IMR-90 (cell line): ENCODE measurements around the gene SPECC1L. TPM values are rescaled to one million over a fixed set of nuclear protein-coding genes. Genes with fewer than 3 reads are reported as not detected.
"Not testable (repeated sequence)": the region's sequence is repeated elsewhere in the genome, so short reads cannot be mapped to it uniquely, and the experiment has no call there.

ENCODE experiments used
- ATAC-seq: fragments of 200-7000 bp; cut with Tn5 transposase; 2 replicates; pipeline ENCODE4 v1.9.1; 2020; ENCODE audit warnings: low read depth, mild to moderate bottlenecking, moderate library complexity
- BruUV-seq: library from RNA; stranded (reverse); fragments of 400-500 nt; replicated peaks from 2 replicates; lab custom pipeline; 2021; lab: Mats Ljungman, UMichigan
- CTCF ChIA-PET: fragments of 300-600 bp; formaldehyde crosslinking; extraction: SDS; loops from one replicate; lab custom pipeline; 2021; ENCODE audit warnings: antibody characterized with exemption; lab: Yijun Ruan, JAX
- POLR2A ChIA-PET: fragments of 300-600 bp; sonication (Branson Sonifier 250); formaldehyde crosslinking; loops from one replicate; lab custom pipeline; 2022; ENCODE audit warnings: antibody characterized with exemption; ENCODE audit not compliant: unreplicated experiment; lab: Charles Lee
- DNase-seq: peaks from one replicate; pipeline ENCODE4 v3.0.0; 2013
- H2AFZ ChIP-seq: replicated peaks from 2 replicates; pipeline ENCODE3; 2013; ENCODE audit warnings: low read length, mild to moderate bottlenecking; ENCODE audit not compliant: poor library complexity
- H2AK5ac ChIP-seq: 2 replicates; pipeline ENCODE4 v1.6.1; 2013; ENCODE audit warnings: low read depth, low read length, inconsistent platforms
- H2AK9ac ChIP-seq: replicated peaks from 2 replicates; pipeline ENCODE3; 2013; ENCODE audit warnings: mild to moderate bottlenecking, low read depth, low read length, moderate library complexity; ENCODE audit not compliant: poor library complexity
- H2BK120ac ChIP-seq: 2 replicates; pipeline ENCODE4 v1.6.1; 2013; ENCODE audit warnings: low read depth, low read length, inconsistent platforms
- H2BK15ac ChIP-seq: 3 replicates; pipeline ENCODE4 v1.6.1; 2013; ENCODE audit warnings: low read depth, low read length, inconsistent platforms
- H2BK20ac ChIP-seq: 2 replicates; pipeline ENCODE4 v1.6.1; 2013; ENCODE audit warnings: low read depth, mild to moderate bottlenecking, inconsistent platforms, low read length, moderate library complexity
- H2BK5ac ChIP-seq: 2 replicates; pipeline ENCODE4 v1.6.1; 2013; ENCODE audit warnings: mild to moderate bottlenecking, low read depth, low read length, inconsistent platforms; ENCODE audit not compliant: poor library complexity, severe bottlenecking
- H3K14ac ChIP-seq: replicated peaks from 2 replicates; pipeline ENCODE4 v1.6.1; 2013; ENCODE audit warnings: low read depth, low read length, inconsistent platforms
- H3K18ac ChIP-seq: 2 replicates; pipeline ENCODE4 v1.6.1; 2013; ENCODE audit warnings: low read depth, low read length, control low read depth
- H3K23ac ChIP-seq: 2 replicates; pipeline ENCODE4 v1.6.1; 2013; ENCODE audit warnings: low read depth, low read length, inconsistent platforms
- H3K27ac ChIP-seq: 2 replicates; pipeline ENCODE4 v1.5.1; 2013; ENCODE audit warnings: mild to moderate bottlenecking, control low read depth, low read length; ENCODE audit not compliant: insufficient read depth
- H3K27me3 ChIP-seq: 2 replicates; pipeline ENCODE4 v1.6.1; 2013; ENCODE audit warnings: low read length; ENCODE audit not compliant: control insufficient read depth, insufficient read depth
- H3K36me3 ChIP-seq: 2 replicates; pipeline ENCODE4 v1.6.1; 2013; ENCODE audit warnings: low read length, mixed read lengths; ENCODE audit not compliant: control insufficient read depth, insufficient read depth
- H3K4ac ChIP-seq: 2 replicates; pipeline ENCODE4 v1.6.1; 2013; ENCODE audit warnings: low read depth, low read length, inconsistent platforms
- H3K4me1 ChIP-seq: 2 replicates; pipeline ENCODE4 v1.6.1; 2013; ENCODE audit warnings: low read length, mixed read lengths; ENCODE audit not compliant: control insufficient read depth, insufficient read depth
- H3K4me2 ChIP-seq: 2 replicates; pipeline ENCODE4 v1.6.1; 2013; ENCODE audit warnings: low read depth, mild to moderate bottlenecking, control low read depth, low read length, moderate library complexity
- H3K4me3 ChIP-seq: 2 replicates; pipeline ENCODE4 v1.5.1; 2013; ENCODE audit warnings: low read depth, mild to moderate bottlenecking, control low read depth, low read length, moderate library complexity; ENCODE audit not compliant: insufficient read depth
- H3K56ac ChIP-seq: 2 replicates; pipeline ENCODE4 v1.6.1; 2013; ENCODE audit warnings: low read length, inconsistent platforms; ENCODE audit not compliant: insufficient read depth; ENCODE audit errors: extremely low read depth
- H3K79me1 ChIP-seq, 2 experiments: 2 replicates each; pipeline ENCODE4 v1.6.1; 2013; ENCODE audit warnings: low read length in 2 of 2, inconsistent platforms in 1 of 2, low read depth in 1 of 2
- H3K9ac ChIP-seq: 2 replicates; pipeline ENCODE4 v1.6.1; 2013; ENCODE audit warnings: low read depth, low read length, control low read depth
- H3K9me1 ChIP-seq: 2 replicates; pipeline ENCODE4 v1.6.1; 2013; ENCODE audit warnings: low read length, inconsistent platforms; ENCODE audit not compliant: insufficient read depth
- H3K9me3 ChIP-seq: 2 replicates; pipeline ENCODE4 v1.6.1; 2013; ENCODE audit warnings: low read length; ENCODE audit not compliant: control insufficient read depth, insufficient read depth
- H4K20me1 ChIP-seq: 2 replicates; pipeline ENCODE4 v1.6.1; 2013; ENCODE audit warnings: low read length, inconsistent platforms; ENCODE audit not compliant: insufficient read depth
- H4K5ac ChIP-seq: 2 replicates; pipeline ENCODE4 v1.6.1; 2013; ENCODE audit warnings: mild to moderate bottlenecking, low read depth, low read length, control low read depth
- H4K8ac ChIP-seq, 2 experiments: 2 replicates each; pipeline ENCODE4 v1.6.1; 2013; ENCODE audit warnings: low read depth in 2 of 2, low read length in 2 of 2, control low read depth in 1 of 2, inconsistent platforms in 1 of 2
- H4K91ac ChIP-seq: 2 replicates; pipeline ENCODE4 v1.6.1; 2013; ENCODE audit warnings: low read depth, low read length, inconsistent platforms; ENCODE audit not compliant: insufficient read depth
- CHD1 ChIP-seq: IDR thresholded peaks from 2 replicates; pipeline ENCODE4 v1.6.1; 2012; ENCODE audit warnings: low read depth, low read length, improper control_type of control experiment
- FOS ChIP-seq: fragments of 150-350 bp; IDR thresholded peaks from 2 replicates; pipeline ENCODE4 v1.6.1; 2016; ENCODE audit warnings: low read depth, low read length
- MXI1 ChIP-seq: IDR thresholded peaks from 2 replicates; pipeline ENCODE4 v1.6.1; 2012; ENCODE audit warnings: low read depth, mild to moderate bottlenecking, low read length, moderate library complexity, borderline replicate concordance
- WGBS, 2 experiments: methylation state at CpG; one replicate each; pipeline versions ENCODE4 v1.1.5 to v1.1.7; 2013; ENCODE audit warnings: missing lambda C conversion rate in 2 of 2; ENCODE audit not compliant: insufficient read length in 1 of 2; ENCODE audit errors: extremely low coverage in 2 of 2; 5-methylcytosine and 5-hydroxymethylcytosine counted together
- dilution Hi-C: fragments of 300-500 bp; cut with HindIII; formaldehyde crosslinking; loops from one replicate; pipeline ENCODE4 v1.14.3; 2018; ENCODE audit warnings: low sequenced_read_pairs; ENCODE audit not compliant: unreplicated experiment
- in situ Hi-C: fragments of 300-500 bp; cut with MboI; formaldehyde crosslinking; loops from 3 replicates; pipeline ENCODE4 v1.14.3; 2019; ENCODE audit warnings: low sequenced_read_pairs, inconsistent platforms, mixed read lengths
- intact Hi-C: fragments of 100-400 bp; cut with micrococcal nuclease; formaldehyde crosslinking; loops from 2 replicates; pipeline ENCODE4 v1.10.0; 2022
- polyA plus RNA-seq, 3 experiments: library from polyadenylated mRNA; depleted of rRNA; stranded (reverse); fragments of >200 nt; gene quantifications; 2 replicates each; pipeline ENCODE4 v1.2.3, GENCODE V29; 2012; ENCODE audit warnings: low replicate concordance in 1 of 3
- total RNA-seq: library from RNA; depleted of rRNA; stranded (reverse); fragments of >200 nt; gene quantifications from 2 replicates; pipeline ENCODE4 v1.2.3, GENCODE V29; 2012

Gene SPECC1L
- total and polyA plus RNA-seq, 2 of the 4 experiments (the other 2 are of a cell fraction) = 18.7 to 44.1 TPM

GRCh38 chr22:24236656-24237055, 34.0 kb upstream of the SPECC1L start:
- Histone ChIP-seq H3K4ac (no peak overlapping the region), H3K9ac (no peak overlapping the region), H3K4me1 (no peaks in the 10 kb centered on the region), H4K8ac (no peak overlapping the region), H2AK5ac (no peak overlapping the region; the same call in 1 of the 2 replicates), H3K14ac (no peak overlapping the region), H3K79me1 (no peaks in the 10 kb centered on the region; a peak in 2 of 4 replicates), H2BK120ac (no peak overlapping the region), H4K91ac (no peak overlapping the region), H3K56ac (no peak overlapping the region), H3K23ac (no peak overlapping the region), H2AFZ (no peak overlapping the region), H3K27ac (no peak overlapping the region), H3K27me3 (no peaks in the 10 kb centered on the region), H2BK15ac (no peak overlapping the region), H3K9me1 (no peaks in the 10 kb centered on the region; the same call in 1 of the 2 replicates), H3K4me2 (no peak overlapping the region), H3K4me3 (no peak overlapping the region), H3K36me3 (no peaks in the 10 kb centered on the region; the same call in 1 of the 2 replicates), H3K9me3 (no peaks in the 10 kb centered on the region), H4K20me1 (no peaks in the 10 kb centered on the region), H2BK5ac (no peak overlapping the region), H2AK9ac (no peak overlapping the region), H3K18ac (no peak overlapping the region; the same call in 1 of the 2 replicates), H2BK20ac (no peak overlapping the region), H4K5ac (no peak overlapping the region)
- intact Hi-C loops = no loop called here
- no peak for ATAC-seq
- ChIA-PET POLR2A (no interaction called here), CTCF (no interaction called here)
- WGBS, 2 experiments = no CpG with 5 or more reads among the region's 4 CpGs
- dilution Hi-C loops = no loop called here
- no peak for TF ChIP-seq FOS
- TF ChIP-seq MXI1 = no peak
- TF ChIP-seq CHD1 = no peak
- no peak for DNase-seq
- in situ Hi-C loops = no loop called here
- no TSS peak for BruUV-seq

- H3K4me1 ChIP-seq, ATAC-seq, in situ Hi-C loops: not testable (repeated sequence)
These were observed 32.4 kb upstream of the SPECC1L start for GRCh38 chr22:24238101-24238694.

More at GRCh38 chr22:24238101-24238694, 32.4 kb upstream of the SPECC1L start:
- H4K8ac ChIP-seq, H3K23ac ChIP-seq, H3K9me3 ChIP-seq, H3K4me2 ChIP-seq, H3K4me3 ChIP-seq, H2AK5ac ChIP-seq, DNase-seq, H3K9me1 ChIP-seq, H3K18ac ChIP-seq, H3K79me1 ChIP-seq, H3K4ac ChIP-seq, H2AFZ ChIP-seq, POLR2A ChIA-PET, H4K20me1 ChIP-seq, H3K56ac ChIP-seq, CTCF ChIA-PET, H2BK5ac ChIP-seq, H2BK120ac ChIP-seq, H2BK15ac ChIP-seq, H3K27ac ChIP-seq, H2AK9ac ChIP-seq, H3K9ac ChIP-seq, intact Hi-C loops, H4K5ac ChIP-seq, BruUV-seq, H4K91ac ChIP-seq, H3K27me3 ChIP-seq, dilution Hi-C loops, H3K36me3 ChIP-seq, H3K14ac ChIP-seq, H2BK20ac ChIP-seq: not testable (repeated sequence)
- WGBS, 2 experiments = no CpG with 5 or more reads among the region's 13 CpGs
